Measurements from ENCODE around the gene GMEB1.
"Not testable (repeated sequence)": the region's sequence is repeated elsewhere in the genome, so short reads cannot be mapped to it uniquely, and the experiment has no call there.

GMEB1 gene

DNA sequence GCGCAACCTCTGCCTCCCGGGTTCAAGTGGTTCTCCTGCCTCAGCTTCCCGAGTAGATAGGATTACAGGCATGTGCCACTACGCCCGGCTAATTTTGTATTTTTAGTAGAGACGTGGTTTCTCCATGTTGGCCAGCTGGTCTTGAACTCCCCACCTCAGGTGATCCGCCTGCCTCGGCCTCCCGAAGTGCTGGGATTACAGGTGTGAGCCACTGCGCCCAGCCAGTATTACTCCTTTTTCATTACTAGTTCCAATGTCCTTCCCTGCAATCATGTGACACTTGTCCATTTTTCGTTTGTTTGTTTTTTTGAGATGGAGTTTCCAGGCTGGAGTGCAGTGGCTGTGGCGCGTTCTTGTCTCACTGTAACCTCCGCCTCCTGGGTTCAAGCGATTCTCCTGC is 4.4 kb downstream of the GMEB1 start:
- DNase-seq: not testable (repeated sequence)

DNA sequence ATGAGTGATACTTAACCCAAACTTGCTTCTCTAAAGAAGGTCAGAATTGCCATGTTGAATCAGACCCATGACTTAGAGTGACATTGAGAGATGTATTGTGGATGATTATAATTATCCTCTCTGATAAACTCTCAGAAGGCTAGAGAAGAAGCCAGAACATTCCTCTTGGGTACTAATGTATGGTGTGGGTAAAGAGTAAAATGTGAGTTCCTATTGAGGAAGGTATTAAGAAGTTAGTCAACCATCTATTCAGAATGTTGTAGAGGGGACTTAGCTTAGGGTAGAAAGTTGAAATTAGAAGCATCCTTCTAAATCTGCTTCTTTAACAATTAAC is 7.3 kb downstream of the GMEB1 start:
- no peak for DNase-seq

DNA sequence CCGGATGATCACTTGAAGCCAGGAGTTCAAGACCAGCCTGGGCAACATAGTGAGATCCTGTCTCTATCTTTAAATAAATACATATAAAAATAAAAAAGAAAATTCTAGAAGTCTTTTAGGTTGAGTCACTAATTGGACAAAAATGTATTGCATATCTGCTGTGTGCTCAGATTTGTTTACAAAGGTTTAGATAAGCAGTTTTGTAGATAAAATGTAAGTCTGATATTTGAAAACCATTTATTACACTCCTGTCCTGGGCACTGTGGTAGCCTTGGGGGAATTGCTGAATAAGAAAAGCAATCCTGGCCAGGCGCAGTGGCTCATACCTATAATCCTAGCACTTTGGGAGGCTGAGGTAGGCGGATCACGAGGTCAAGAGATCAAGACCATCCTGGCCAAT is 11.6 kb downstream of the GMEB1 start:
- DNase-seq: no peak

DNA sequence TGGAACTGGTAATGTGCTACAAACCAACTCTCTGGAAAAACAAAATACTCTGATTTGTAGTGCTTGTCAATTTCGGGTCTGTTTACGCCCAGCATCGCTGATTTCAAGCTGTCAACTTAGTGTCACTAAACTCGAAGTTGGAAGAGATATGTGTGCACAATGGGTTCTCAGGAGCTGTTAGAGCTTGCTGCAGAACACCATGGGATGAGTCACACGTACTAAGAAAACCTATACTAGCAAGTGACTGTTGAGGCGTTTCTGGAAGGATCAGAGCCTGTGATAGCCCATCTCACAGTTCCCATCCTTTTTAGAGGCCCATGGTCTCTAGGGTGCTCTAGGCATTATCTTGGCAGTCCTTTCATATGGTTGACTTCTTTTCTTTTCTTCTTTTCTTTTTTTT is 14.3 kb downstream of the GMEB1 start:
- DNase-seq: no peak

DNA sequence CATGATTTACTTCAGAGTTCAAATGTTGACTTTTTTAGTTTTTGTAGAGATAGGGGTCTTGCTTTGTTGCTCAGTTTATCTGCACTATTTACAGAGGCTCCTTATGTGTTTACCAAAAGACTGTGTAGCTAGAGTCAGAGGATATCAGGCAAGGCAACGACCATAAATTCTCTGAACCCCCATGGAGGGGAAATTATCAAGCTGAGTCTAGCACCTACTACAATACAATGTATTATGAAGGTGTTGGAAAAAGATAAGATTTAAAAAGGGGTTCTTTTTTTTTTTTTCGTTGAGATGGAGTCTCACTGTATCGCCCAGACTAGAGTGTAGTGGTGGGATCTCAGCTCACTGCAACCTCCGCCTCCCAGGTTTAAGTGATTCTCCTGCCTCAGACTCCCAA is 16.4 kb downstream of the GMEB1 start:
- no peak for DNase-seq

DNA sequence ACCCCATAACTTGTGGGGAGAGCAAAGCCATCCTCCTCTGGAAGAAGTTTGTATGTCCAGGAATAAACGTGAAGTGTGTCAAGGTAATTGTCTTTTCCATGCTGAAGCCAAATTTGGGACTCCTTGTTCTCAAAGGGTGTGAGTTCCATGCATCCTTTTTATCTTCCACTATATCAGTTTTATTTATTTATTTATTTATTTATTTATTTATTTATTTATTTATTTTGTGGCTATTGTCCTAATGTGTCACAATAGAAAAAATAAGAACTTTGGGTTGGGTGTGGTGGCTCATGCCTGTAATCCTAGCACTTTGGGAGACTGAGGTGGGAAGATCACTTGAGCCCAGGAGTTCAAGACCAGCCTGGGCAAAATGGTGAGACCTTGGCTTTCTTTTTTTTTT is 23.0 kb downstream of the GMEB1 start:
- DNase-seq: not testable (repeated sequence)

DNA sequence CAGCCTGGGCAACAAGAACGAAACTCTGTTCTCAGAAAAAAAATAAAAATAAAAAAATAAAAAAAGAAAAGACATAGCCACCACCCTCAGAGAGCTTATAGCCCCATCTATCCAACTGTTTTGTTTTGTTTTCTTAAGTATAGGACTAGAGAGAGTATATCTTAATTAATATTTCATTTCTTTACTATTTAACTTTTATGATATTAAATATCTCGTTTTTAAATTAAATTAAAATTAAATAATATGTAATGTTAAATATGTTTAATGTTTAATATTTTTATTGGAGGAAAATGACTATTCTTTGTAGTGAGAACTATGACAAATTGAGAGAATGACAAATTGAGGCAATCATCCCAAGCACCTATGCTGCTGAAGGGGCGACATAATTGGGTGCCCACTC is 35.0 kb downstream of the GMEB1 start:
- no peak for DNase-seq

DNA sequence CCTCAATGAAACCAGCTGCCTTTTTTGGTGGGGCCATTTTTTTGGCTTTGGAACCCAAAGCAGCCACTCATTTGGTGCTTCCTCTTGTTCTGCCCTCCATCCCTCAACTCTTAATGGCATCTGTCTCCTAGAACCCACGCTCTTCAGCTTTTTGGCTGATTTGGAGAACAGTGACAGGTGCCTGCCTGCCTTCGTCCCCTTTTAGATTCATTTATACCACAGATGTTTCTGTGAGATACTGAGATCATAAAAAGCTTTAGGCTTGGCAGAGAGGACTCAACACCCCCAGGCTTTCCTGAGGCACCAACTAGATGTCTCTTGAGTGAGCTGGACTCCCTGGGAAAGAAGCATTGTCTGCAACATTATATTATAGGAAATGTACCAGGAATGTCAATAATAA is 47.8 kb downstream of the GMEB1 start:
- DNase-seq: no peak

DNA sequence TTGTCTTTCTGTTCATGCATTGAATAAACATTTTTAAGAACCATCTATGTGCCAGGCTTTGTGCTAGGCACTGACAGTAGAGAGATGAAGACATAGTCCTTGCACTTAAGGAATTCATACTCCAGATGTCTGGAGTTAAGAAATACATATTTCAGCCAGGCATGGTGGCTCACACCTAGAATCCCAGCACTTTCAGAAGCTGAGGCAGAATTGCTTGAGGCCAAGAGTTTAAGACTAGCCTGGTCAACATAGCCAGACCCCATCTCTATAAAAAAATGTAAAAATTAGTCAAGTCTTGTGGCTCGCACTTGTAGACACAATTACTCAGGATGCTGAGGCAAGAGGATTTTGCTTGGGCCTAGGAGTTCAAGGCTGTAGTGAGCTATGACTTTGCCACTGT is 49.6 kb downstream of the GMEB1 start:
- no peak for DNase-seq

DNA sequence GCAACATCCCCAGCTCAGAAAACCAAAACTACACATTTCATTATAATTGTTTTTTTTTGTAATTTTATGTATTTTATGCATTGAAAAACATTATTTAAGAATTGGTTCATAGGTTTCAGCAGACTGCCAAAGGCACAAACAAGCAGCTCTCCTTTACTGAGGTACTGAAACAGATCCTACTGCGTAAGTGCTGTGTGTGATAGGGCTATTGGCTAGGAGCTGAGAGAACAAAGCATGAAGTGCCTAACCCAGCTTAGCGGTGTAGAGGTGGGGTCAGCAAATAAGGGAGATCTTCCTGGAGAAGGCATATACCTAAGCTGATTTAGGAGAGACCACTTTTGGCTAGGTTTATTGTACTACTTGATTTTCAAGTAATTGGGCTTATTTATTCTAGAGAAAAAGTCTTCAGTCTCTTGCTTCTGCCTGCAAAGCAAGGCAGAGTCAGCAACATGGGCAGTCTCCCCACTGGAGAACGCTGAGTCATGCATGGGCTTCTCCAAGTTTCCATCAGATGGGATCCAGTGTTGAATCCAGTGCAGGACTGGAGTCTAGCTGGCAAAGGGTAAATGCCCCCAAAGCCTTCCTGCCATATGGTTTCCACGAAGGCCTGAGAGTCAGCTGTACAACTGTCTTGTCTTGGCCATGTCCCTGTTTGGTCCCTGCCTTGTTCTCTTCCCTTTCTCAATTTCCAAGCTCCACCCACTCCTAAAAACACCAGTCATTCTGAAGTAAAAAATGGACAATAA is 50.2 kb downstream of the GMEB1 start:
- no peak for DNase-seq

DNA sequence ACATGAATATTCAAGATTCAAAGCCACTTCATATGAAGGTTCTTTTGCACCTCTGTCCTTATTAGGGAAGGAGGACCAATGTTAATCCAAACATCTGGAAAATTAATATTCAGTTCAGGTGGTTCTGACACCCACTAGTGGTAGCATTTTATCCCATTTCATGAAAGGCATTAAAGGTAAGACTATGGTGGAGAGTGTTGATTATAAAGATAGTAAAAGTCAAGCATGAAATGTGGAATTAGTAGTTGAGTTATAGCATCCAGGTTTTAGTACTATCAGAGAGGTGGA is 50.7 kb downstream of the GMEB1 start:
- DNase-seq: no peak

DNA sequence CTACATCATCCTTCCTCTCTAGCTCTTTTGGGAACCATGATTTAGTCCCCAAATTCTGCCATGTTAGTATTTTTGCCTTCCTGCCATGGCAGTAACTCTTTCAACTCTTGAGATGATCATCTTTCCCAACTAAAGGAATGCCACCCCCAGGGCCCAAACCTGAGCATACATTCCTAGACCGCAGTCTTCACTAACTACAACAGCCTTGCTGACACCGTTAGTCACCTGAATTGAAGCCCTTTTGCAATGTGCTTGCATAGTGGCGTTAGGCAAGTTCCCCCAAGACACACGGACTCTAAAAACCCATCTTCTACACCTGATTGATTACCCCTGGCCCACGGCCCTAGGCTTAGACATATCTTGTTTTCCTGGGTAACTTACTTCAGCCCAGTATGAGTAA is 51.8 kb downstream of the GMEB1 start:
- no peak for DNase-seq

DNA sequence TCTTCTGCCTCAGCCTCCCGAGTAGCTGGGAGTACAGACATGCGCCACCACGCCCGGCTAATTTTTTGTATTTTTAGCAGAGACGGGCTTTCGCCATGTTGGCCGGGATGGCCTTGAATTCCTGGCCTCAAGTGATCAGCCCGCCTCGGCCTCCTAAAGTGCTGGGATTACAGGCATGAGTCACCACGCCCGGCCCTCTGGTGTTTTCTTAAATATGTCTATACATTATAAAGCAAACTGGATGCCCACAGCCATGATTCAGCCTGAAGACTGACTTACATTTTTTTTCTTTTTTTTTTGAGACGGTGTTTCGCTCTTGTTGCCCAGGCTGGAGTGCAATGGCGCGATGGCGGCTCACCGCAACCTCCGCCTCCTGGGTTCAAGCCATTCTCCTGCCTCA is 53.3 kb downstream of the GMEB1 start:
- not testable (repeated sequence) for DNase-seq

DNA sequence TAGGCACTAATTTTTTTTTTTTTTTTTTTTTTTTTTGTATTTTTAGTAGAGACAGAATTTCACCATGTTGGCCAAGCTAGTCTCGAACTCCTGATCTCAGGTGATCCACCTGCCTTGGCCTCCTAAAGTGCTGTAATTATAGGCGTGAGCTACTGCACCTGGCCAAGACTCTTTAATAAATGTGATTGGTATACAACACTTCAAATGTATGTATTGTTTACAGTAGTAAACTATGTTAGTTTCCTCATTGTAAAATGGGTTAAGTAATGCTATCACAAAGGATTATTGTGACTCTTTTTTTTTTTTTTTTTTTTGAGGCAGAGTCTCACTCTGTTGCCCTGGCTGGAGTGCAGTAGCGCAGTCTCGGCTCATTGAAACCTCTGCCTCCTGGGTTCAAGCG is 56.8 kb downstream of the GMEB1 start:
- DNase-seq: not testable (repeated sequence)

DNA sequence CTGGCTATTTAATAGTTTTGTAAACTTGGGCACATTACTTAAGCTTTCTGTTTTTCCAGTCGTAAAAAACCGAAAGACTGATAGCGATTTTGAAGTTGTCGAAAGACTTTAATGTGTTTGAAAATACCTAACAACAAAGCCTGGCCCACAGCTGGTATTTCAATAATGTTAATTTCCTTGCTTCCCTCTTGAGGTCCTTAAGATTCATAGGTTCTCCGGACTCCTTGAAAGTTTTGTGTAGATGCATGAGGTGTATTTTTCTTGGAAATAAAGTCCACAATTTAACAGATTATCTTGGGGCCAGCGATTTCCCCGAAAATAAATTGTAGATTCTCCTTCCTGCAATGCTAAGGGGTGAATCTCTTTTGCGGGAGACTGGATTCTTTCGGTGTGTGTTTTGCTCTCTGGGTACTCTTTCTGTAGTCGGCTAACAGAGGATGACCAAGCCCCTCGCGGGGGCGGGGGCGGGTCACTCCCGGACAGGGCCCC is 67.4 kb downstream of the GMEB1 start:
- DNase-seq: no peak

DNA sequence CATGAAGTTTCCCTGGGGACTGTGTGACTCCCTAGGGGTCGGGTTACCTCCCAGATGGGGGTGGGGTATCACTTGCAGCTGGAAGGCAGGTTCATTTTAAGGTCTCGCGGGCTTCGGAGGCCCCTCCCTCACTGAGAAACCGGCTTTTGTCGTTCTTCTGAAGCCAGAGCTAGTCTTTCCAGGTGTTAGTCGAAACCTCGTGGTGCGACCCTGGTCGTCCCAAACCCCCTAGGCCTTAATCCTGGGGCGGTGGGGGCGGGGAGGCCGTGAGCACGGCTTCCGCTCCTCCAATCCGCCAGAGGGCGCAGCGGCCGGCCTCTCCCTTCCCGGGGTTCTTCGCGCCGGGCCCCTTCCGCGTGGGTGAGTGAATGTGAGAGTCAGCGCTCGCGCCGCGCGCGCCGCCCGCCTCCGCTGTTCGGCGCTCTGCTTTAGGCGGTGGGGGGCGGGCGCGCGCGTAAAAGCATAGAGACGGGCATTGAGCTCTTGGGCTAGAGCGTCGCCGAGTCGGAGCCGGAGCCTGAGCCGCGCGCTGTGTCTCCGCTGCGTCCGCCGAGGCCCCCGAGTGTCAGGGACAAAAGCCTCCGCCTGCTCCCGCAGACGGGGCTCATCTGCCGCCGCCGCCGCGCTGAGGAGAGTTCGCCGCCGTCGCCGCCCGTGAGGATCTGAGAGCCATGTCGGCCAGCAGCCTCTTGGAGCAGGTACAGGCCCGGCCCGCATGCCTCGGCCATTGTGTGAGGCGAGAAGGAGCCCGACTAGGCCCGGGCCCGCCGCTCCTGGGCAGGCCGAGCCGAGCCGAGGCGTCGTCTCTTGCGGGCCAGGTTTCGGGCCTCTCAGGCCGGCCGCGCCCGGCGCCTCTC is 68.1 kb downstream of the GMEB1 start, which contains the start of gene YTHDF2:
TSS of gene YTHDF2 (plus strand) at position 491 of the 857 bp plus-strand sequence. CDS start at position 672, 181 bp downstream.
- peak; percentile 93 for DNase-seq

DNA sequence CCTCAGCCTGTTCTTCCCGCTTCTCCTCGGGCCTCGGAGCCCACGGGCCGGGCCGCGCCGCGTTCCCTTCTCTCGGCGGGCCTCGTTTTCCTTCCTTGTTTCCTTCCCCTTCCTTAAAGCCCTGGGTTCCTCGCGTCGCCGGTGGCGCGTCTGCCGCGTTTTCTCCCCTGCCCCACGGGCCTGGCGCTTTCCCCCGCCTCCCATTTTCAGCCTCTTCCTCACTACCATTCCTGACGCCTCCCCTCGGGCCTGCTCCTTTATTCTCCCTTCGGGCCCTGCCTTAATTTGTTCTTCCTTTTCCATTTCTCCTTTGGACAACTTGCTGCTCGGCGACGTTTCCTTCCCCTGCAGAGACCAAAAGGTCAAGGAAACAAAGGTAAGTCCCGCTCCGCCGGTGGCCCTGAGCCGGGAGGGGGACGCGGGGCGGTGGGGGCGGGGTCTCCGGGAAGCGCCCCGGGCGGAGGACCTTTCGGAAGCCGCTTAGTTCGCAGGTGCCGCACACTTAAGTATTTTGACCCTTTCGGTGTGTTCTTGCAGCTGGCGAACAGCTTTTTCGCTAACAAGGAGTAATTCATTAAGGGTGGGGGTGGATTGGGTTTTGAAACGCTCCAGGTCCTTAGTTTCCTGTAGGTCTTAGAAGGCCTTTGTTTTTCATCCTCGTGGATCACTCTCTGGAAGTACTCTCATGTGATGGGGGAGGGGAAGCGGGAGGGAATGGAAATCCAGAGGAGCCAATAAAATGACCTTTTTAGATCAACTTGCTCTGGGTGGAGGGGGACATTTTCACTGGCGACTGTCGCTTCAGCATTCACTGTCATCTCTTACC is 68.9 kb downstream of the GMEB1 start:
- DNase-seq: no peak

DNA sequence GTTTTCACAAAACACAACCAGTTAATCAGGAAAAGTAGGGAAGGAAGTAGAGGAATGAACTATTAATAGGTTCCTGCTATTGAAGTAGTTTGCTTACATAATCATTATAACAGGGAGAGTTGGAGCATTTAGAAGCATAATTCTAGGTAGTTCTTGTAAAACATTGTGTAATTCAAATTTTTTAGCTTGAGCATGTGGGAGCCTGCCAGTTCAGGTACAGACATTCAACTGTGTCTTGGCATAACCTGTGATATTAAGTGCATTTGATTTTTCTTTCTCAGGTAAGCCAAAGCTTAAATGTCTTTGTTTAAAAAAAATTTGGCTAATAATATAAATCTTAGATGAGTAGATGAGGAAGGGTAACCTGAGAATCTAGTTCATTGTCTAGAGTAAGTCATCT is 71.5 kb downstream of the GMEB1 start:
- DNase-seq: no peak

DNA sequence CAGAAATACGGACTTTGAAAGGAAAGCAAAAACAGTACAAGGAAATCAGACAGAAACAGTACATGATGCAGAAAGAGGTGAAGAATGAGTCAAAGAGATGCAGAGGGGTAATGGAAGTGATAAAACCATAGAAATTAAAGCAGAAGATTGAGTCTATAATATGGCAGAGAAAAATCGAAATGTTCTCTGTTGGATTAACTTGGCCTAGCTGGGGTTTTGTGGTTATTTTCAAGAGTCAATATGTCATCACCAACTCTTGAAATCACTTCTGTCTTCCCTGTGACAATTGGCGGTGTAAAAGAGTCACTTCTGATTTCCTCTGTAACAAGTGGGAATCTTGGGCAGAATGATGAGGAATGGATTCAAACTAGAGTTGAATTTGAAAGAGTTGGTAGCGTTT is 75.6 kb downstream of the GMEB1 start:
- no peak for DNase-seq

DNA sequence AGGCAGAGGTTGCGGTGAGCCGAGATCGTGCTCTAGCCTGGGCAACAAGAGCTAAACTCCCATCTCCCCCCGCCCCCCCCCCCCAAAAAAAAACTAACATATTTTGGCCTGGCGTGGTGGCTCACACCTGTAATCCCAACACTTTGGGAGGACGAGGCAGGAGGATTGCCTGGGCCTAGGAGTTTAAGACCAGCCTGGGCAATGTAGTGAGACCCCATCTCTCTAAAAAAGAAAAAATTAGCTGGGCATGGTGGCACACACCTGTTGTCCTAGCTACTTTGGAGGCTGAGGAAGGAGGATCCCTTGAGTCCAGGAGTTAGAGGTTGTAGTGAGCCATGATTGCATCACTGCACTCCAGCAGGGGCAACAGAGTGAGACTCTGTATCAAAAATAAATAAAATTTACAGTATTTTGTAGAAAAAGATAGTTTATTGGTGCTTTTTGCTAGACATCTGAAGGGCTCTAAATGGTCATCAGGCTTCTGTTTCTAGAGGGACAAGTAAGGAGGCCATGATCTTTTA is 77.1 kb downstream of the GMEB1 start:
- no peak for DNase-seq

DNA sequence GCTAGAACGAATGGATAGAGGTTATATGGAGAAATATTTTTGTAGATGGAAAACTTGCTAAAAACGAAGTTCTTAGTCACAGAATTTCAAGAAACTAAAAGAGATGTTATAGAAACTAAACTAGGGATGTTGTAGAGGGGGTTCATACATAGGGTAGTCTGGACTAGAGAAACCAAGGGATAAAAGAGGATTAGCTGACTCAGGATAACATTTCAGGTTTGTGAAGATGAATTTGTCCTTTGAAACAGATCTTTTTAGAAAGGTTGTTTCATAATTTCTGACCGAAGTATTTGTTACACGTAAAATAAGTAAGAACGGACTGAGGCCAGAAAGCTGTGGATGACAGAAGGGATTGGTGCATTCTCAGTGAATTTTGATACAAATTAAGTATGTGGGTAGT is 81.7 kb downstream of the GMEB1 start:
- DNase-seq: no peak

DNA sequence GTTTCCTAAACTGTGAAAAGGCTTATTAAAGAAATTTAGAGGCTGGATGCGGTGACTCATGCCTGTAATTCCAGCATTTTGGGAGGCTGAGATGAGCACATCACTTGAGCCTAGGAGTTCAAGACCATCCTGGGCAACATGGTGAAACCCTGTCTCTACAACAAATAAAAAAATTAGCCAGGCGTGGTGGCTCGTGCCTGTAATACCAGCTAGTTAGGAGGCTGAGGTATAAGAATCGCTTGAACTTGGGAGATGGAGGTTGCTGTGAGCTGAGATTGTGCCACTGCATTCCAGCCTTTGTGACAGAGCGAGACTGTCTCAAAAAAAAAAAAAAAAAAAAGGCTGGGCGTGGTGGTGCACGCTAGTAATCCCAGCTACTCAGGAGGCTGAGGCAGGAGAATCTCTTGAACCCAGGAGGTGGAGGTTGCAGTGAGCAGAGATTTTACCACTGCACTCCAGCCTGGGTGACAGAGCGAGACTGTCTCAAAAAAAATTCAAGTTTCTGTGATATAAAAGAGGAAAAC is 82.2 kb downstream of the GMEB1 start:
- not testable (repeated sequence) for DNase-seq

Data from amniotic stem cell (primary cell).